GM18868 (cell line): ENCODE measurements around the gene SELPLG.
"Not testable (repeated sequence)": the region's sequence is repeated elsewhere in the genome, so short reads cannot be mapped to it uniquely, and the experiment has no call there.

Experiments used
- ATAC-seq: cut with Tn5 transposase; IDR thresholded peaks from one replicate; pipeline ENCODE4 v1.9.1; 2021; ENCODE audit warnings: mild to moderate bottlenecking, moderate library complexity; ENCODE audit not compliant: unreplicated experiment

The SELPLG gene

DNA sequence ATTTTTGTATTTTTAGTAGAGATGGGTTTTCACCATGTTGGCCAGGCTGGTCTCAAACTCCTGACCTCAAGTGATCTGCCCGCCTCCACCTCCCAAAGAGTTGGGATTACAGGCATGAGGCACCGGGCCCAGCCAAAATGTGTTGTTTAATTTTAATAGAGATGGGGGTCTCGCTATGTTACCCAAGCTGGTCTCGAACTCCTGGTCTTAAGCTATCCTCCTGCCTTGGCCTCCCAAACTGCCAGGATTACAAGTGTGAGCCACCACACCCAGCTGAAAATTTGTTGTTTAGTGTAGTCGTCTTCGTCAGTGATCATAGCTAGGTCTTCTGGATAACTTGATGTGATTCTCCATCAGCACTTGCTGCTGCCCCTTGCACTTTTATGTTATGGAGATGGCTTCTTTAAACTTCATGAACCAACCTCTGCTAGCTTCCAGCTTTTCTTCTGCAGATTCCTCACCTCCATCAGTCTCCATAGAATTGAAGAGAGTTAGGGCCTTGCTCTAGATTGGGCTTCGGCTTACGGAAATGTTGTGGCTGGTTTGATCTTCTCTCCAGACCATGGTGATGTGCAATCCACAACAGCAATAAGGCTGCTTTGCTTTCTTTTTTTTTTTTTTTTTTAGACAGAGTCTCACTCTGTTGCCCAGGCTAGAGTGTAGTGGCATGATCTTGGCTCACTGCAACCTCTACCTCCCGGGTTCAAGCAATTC lies 58.3 kb downstream of the SELPLG start:
- no peak for ATAC-seq

DNA sequence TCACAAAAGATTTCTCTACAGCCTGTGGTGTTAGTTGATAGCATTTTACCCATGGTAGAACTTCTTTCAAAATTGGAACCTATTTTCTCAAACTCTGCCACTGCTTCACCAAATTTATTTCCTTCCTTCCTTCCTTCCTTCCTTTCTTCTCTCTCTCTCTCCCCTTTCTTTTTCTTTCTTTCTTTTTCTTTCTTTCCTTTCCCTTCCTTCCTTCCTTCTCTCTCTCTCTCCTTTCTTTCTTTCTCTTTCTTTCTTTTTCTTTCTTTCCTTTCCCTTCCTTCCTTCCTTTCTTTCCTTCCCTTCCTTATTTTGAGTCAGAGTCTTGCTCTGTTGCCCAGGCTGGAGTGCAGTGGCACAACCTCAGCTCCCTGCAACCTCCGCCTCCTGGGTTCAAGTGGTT lies 59.4 kb downstream of the SELPLG start:
- not testable (repeated sequence) for ATAC-seq

DNA sequence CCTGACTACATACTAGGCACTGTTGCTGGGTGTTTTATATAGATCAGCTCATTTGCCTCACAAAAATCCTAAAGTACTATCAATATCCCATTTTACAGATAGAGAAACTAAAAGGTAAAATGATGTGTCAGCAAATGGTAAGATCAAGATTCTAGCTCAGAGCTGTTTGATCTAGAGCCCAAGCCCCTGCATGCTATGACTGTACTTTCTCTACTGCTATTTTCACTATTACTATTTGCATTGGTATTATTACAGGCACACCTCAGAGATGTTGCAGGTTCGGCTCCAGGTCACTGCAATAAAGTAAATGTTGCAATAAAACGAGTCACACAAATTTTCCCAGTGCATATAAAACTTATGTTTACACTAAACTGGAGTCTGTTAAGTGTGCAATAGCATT lies 60.4 kb downstream of the SELPLG start:
- ATAC-seq, result peak; percentile 43

DNA sequence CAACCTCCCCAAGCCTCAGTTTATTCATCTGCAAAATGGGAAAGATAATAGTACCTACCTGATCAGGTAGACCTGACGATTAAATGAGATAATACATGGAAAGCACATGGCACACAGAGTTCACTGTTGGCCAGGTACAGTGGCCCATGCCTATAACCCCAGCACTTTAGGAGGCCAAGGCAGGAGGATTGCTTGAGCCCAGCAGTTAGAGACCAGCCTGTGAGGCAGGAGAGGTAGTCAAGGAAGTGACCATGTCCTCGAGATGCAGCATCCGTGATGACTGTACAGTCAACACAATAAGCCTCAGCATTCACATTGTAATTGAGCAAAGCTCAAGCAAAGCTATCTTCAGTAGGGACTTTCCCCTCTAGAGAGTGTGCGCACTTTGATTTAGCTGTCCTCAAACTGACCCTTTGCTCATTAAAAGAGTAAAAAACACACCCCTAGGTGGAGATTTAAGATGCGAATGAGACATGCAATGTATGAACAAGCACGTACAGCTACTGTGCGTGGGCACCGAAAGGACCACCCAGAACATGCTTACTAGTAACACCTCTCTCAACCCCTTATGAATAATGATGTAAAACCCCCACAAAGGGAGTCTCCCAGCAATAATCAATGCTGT lies 61.4 kb downstream of the SELPLG start:
- ATAC-seq, result peak; percentile 28
